ENCODE measurements around the gene OR13J1. TPM values are rescaled to one million over a fixed set of nuclear protein-coding genes. Genes with fewer than 3 reads are reported as not detected.

Gene OR13J1
- total and polyA plus RNA-seq, 2 donors from 2014 or later = not detected

GRCh38 chr9:35842020-35842745 is 28.0 kb downstream of the OR13J1 start:
- H3K4me3 ChIP-seq (ENCODE audit: low read length in 3 of 3) = no peak overlapping the region
- peaks cover 3 to 9% (median 3%) of the 10 kb centered on the region in 3 donors for H3K4me1 ChIP-seq (ENCODE audit: control insufficient read depth in 2 of 3, insufficient read depth in 2 of 3, low read depth in 1 of 3, low read length in 3 of 3)
- no peak for FAIRE-seq
- H3K9me3 ChIP-seq (ENCODE audit: control insufficient read depth in 2 of 3, insufficient read depth in 1 of 3, low read length in 3 of 3) = no peaks in the 10 kb centered on the region
- peaks cover 2 to 4% (median 4%) of the 10 kb centered on the region in 3 donors for H3K36me3 ChIP-seq (ENCODE audit: control insufficient read depth in 2 of 3, insufficient read depth in 3 of 3, low read length in 3 of 3)
- H3K27me3 ChIP-seq (ENCODE audit: control insufficient read depth, insufficient read depth, low read length) = no peaks in the 10 kb centered on the region
- no peak for TF ChIP-seq CTCF (IDR thresholded peaks at IDR 0.05; ENCODE audit: borderline replicate concordance, extremely low read depth, insufficient read depth)
- DNase-seq = no peak
- H3K9ac ChIP-seq (ENCODE audit: low read length in 3 of 3) = no peak overlapping the region
- intact Hi-C loops (cut with DNase I) = no loop called here
- no peak overlapping the region for H3K27ac ChIP-seq (ENCODE audit: low read depth in 2 of 2, low read length in 2 of 2)

GRCh38 chr9:35841645-35841900 is 28.6 kb downstream of the OR13J1 start:
- FAIRE-seq (no peak), DNase-seq (no peak)
- Histone ChIP-seq H3K27ac (ENCODE audit: low read depth in 2 of 2, low read length in 2 of 2) (no peak overlapping the region), H3K9ac (ENCODE audit: low read length in 3 of 3) (no peak overlapping the region), H3K4me1 (ENCODE audit: control insufficient read depth in 2 of 3, insufficient read depth in 2 of 3, low read depth in 1 of 3, low read length in 3 of 3) (peaks cover 3 to 7% (median 3%) of the 10 kb centered on the region in 3 donors), H3K27me3 (ENCODE audit: control insufficient read depth, insufficient read depth, low read length) (no peaks in the 10 kb centered on the region), H3K9me3 (ENCODE audit: control insufficient read depth in 2 of 3, insufficient read depth in 1 of 3, low read length in 3 of 3) (no peaks in the 10 kb centered on the region), H3K4me3 (ENCODE audit: low read length in 3 of 3) (no peak overlapping the region), H3K36me3 (ENCODE audit: control insufficient read depth in 2 of 3, insufficient read depth in 3 of 3, low read length in 3 of 3) (peaks cover 2 to 4% (median 2%) of the 10 kb centered on the region in 3 donors)
- intact Hi-C loops (cut with DNase I) = no loop called here
- TF ChIP-seq CTCF (IDR thresholded peaks at IDR 0.05; ENCODE audit: borderline replicate concordance, extremely low read depth, insufficient read depth) = no peak

- Histone ChIP-seq H3K4me1 (ENCODE audit: control insufficient read depth in 2 of 3, insufficient read depth in 2 of 3, low read depth in 1 of 3, low read length in 3 of 3) (peaks cover 3 to 6% (median 3%) of the 10 kb centered on the region in 3 donors), H3K4me3 (ENCODE audit: low read length in 3 of 3) (no peak overlapping the region), H3K9ac (ENCODE audit: low read length in 3 of 3) (no peak overlapping the region), H3K36me3 (ENCODE audit: control insufficient read depth in 2 of 3, insufficient read depth in 3 of 3, low read length in 3 of 3) (peaks cover 2 to 4% (median 2%) of the 10 kb centered on the region in 3 donors), H3K27ac (ENCODE audit: low read depth in 2 of 2, low read length in 2 of 2) (no peak overlapping the region), H3K27me3 (ENCODE audit: control insufficient read depth, insufficient read depth, low read length) (no peaks in the 10 kb centered on the region), H3K9me3 (ENCODE audit: control insufficient read depth in 2 of 3, insufficient read depth in 1 of 3, low read length in 3 of 3) (no peaks in the 10 kb centered on the region)
- FAIRE-seq (no peak), DNase-seq (no peak)
- intact Hi-C loops (cut with DNase I) = no loop called here
- no peak for TF ChIP-seq CTCF (IDR thresholded peaks at IDR 0.05; ENCODE audit: borderline replicate concordance, extremely low read depth, insufficient read depth)
These were observed 29.1 kb downstream of the OR13J1 start for GRCh38 chr9:35840881-35841644.
